HG03280 (cell line): ENCODE results near the gene BTBD3.

Source experiments
- ATAC-seq: cut with Tn5 transposase; IDR thresholded peaks from one replicate; pipeline ENCODE4 v1.9.1; 2021; ENCODE audit warnings: mild to moderate bottlenecking, moderate library complexity; ENCODE audit not compliant: unreplicated experiment

BTBD3 gene

DNA sequence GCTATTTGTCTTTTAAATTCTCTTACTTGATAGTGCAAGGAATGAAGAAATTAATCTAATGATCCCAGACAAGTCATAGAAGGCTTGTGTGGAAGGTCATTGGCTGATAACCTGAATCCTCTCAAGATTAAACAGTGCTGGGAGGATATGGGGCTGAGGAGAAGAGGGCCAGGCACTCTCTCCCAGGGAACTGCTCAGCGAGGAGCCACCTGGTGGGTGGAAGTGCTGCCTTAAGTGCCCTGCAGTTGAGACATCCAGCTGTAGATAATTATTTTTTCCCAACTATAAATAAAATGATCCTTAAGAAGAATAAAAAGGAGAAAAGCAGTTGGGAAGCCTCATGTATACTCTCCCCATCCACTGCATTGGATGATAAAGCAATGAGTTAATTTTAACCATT, 47.9 kb downstream of the BTBD3 start:
- no peak for ATAC-seq

DNA sequence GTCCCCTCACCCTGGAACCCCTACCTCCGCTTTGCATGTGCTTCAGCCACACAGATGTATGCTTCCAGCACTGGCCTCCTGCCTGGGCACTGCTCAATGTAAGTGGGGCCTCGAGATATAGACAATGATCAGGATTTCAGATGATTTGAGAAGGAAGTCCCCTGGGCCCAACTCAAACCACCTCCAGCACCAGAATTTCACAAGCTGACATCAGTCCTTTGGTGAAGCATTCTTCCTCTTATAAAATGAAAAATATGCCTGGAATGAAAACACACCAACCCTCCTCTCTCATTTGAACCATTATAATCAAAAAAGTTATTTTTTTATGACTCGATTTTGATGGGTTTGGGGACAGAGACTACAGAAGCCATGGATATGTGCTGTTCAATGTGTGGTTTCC, 48.5 kb downstream of the BTBD3 start:
- ATAC-seq: no peak

DNA sequence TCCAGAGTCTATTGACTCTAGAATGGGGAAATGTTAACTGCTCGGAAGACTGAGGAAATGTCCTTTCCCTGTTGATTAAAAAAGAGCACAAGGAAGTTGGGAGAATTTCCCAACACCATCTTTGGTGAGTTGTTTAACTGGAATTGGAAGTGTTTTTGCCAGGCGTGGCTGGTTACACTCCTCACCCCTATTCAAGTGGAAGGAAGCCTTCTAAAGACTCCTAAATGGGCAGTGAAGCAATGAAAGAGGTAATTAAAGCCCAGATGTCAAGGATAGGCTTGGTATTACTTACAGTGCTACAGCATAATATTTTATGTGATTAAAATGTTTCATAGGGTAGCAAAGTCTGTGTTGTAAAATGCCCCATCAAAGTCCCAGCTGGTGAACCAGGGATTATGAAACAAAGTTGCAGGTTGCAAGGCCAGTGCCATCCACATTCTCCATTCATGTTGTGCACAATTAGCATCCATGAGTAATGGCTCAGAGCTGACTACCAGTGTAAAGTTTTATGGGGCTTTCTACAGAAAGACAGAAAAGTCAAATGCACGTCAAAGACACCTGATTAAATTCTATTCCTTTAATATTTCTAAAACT, 52.6 kb downstream of the BTBD3 start:
- ATAC-seq: no peak

DNA sequence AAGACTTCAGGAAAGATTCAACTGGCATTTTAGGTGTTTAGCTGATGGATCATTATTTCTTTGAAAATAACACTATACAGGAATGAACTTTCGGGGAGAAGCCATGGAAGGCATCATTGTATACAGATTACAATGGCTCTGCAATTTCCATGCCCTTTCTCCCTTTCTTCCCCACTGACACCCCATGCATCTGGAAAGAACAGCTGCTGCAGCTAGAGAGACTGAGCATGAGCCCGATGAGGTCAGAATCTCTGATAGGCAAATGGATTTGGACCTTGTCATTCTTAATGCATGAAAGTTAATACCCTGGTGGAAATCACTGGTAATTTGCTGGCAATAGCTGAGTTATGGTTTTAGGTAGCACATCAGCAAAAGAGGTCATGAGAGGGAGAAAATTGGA, 54.8 kb downstream of the BTBD3 start:
- ATAC-seq: no peak
